Head of caudate nucleus (tissue), 42 donors: ENCODE results near the gene OSBPL8.
A peak's percentile ranks its signal among the peaks of the same experiment; 100 is the strongest.
"Not testable (repeated sequence)": the region's sequence is repeated elsewhere in the genome, so short reads cannot be mapped to it uniquely, and the experiment has no call there.

Source experiments
- DNase-seq, 42 donors: peaks; one replicate each; pipeline versions ENCODE4 v3.0.0 to v3.0.0-alpha.2; 2020 to 2021; ENCODE audit warnings: mixed read lengths in 7 of 42
- intact Hi-C: fragments of 100-400 bp; cut with DNase I; formaldehyde crosslinking; loops from one replicate; pipeline ENCODE4 v1.15.0; 2022

The OSBPL8 gene

GRCh38 chr12:76399040-76399439 lies 160.5 kb downstream of the OSBPL8 start:
- DNase-seq: no peak
- intact Hi-C loops: no loop called here

DNA sequence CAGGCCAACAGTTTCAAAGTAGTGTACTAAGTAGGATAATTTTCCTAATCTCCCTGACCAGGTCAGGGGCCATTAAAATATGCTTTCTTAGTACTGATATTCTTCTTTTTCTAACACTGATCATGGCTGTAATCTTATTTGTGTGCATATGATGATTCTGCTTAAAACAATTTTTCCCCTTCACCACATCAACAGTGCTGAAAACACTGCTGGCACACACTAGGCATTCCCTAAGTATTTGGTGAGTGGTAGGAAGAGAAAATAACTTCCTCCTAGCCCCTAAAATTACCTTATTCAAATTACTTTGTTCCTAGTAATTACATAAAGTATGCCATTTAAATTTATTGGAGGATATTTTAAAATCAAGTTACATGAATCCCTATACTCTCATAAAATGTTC lies 161.5 kb downstream of the OSBPL8 start:
- DNase-seq: no peak
- intact Hi-C loops: no loop called here

GRCh38 chr12:76391461-76391860 lies 168.1 kb downstream of the OSBPL8 start:
- intact Hi-C loops: no loop called here
- DNase-seq: no peak

- no peak for DNase-seq
- intact Hi-C loops: no loop called here
Observed at GRCh38 chr12:76387614-76388013, 172.0 kb downstream of the OSBPL8 start.

GRCh38 chr12:76384560-76384959 lies 175.0 kb downstream of the OSBPL8 start:
- intact Hi-C loops: no loop called here
- no peak for DNase-seq

DNA sequence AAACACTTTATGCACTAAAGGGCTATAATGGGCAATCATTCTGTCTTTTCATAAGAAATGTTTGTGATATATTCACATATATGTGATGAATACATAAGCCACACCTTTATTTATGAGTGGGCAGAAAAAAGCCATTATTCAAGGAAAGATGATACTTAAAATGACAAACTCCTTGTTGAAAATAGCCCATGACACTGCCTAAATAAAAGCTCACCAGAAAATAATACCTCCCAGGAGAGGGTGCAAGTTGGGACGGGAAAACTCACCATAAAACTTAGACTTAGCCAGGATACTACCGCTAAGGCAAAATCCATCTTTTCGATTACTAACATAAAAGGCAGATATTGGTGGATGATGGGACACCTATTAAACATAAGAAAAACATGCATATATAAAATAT lies 175.6 kb downstream of the OSBPL8 start:
- DNase-seq: no peak
- intact Hi-C loops: no loop called here

GRCh38 chr12:76379261-76379660 lies 180.3 kb downstream of the OSBPL8 start:
- intact Hi-C loops: no loop called here
- no peak for DNase-seq

DNA sequence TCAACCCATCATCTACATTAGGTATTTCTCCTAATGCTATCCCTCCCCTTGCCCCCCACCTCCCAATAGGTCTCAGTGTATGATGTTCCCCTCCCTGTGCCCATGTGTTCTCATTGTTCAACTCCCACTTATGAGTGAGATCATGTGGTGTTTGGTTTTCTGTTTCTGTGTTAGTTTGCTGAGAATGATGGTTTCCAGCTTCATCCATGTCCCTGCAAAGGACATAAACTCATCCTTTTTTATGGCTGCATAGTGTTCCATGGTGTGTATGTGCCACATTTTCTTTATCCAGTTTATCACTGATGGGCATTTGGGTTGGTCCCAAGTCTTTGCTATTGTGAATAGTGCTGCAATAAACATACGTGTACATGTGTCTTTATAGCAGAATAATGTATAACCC lies 182.7 kb downstream of the OSBPL8 start:
- intact Hi-C loops: not testable (repeated sequence)

DNA sequence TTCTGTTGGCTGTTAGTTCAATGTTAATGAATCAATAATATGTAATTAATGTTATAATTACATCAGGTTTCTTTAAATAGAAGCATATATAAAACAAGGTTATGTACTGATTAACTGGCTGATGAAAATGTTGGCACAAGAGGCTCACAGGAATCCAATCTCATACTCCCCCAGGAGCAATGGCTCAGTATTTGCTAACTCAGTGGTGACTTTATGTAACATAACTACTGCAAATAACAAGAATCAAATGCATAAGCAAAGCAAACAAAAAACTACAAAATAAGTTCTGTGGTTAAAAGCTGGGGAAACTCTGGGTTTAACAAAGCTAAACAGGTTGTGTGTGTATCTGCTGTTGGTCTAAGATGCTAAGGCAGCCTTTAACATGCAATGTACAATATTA lies 183.6 kb downstream of the OSBPL8 start:
- DNase-seq: no peak
- intact Hi-C loops: no loop called here

More for the DNA sequence above, 182.7 kb downstream of the OSBPL8 start:
- DNase-seq: not testable (repeated sequence)

DNA sequence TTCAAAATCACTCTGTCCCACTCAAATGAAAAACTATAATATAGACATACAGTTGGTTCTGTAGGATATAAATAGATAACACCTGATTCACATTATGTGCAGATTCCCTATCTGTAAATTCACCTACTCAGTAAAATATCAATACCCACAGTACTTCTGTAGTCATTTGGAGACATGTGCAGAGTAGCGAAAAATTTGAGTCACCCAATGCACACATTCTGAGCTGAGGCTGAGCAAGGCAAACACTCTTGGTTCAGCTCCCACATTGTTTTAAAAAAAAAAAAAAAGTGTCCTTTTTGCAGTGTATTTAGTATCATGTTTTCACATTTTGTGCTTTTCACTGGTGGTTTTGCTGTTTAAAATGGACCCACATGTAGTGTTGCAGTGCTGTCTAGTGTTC lies 184.1 kb downstream of the OSBPL8 start:
- intact Hi-C loops: no loop called here
- peak in 8 of 42 donors; percentile 11 to 47 (median 24) for DNase-seq

DNA sequence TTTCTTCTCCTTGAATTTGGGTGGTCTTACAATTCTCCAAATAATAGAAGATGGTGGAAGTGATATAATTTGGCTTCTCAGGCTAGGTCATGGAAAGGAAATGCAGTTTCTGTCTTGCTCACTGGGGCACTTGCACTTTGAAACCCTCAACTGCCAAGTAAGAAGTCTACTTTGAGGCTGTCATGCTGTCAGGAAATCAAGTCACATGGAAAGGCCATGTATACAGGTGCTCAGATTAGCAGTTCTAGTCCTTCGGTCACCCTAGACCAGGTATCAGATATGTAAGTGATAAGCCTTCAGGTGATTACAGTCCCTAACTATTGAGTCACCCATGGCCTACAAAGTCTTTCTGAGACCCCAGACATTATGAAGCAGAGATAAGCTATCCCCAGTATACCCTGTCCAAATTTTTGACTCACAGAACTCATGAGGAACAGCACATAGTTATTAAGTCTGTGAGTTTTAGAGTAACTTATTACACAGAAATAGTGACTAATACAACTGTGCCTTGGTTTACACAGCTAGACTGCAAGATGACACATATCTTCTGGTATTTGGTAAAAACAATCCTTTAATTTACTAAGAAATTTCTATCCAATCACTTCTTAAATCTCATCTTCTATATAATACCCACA lies 185.1 kb downstream of the OSBPL8 start:
- intact Hi-C loops: no loop called here
- no peak for DNase-seq

DNA sequence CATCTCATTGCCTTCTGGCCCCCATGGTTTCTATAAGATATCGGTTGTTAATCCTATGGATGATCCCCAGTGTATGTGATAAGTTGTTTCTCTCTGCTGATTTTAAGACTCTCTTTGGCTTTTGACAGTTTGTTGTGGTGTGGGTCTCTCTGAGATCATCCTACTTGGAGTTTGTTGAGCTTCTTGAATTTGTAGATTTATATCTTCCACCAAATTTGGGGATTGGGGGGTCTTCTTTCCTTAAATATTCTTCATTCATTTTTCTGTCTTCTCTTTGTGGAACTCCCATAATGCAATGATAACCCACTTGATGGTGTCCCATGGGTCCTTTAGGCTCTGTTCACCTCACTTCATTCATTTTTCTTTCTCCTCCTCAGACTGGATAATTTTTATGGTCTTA lies 191.3 kb downstream of the OSBPL8 start:
- intact Hi-C loops: no loop called here
- DNase-seq: no peak

DNA sequence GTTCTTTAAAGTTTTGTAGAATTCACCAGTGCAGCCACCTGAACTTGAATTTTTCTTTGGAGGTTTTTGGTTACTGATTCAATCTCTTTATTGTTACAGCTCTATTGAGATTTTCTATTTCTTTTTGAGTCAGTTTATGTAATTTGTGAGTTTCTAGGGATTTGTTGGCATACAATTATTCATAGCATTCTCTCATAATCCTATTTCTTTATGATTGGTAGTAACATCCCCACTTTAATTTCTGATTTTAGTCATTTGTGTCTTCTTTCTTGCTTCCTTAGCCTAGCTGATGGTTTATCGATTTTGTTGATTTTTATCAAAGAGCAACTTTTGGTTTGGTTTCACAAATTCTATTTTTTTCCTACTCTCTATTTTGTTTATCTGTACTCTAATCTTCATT lies 193.4 kb downstream of the OSBPL8 start:
- no peak for DNase-seq
- intact Hi-C loops: no loop called here

DNA sequence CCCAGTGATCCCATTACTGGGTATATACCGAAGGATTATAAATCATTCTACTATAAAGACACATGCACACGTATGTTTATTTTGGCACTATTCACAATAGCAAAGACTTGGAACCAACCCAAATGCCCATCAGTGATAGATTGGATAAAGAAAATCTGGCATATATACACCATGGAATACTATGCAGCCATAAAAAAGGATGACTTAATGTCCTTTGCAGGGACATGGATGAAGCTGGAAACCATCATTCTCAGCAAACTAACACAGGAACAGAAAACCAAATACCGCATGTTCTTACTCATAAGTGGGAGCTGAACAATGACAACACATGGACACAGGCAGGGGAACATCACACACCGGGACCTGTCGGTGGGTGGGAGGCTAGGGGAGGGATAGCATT lies 195.4 kb downstream of the OSBPL8 start:
- intact Hi-C loops: not testable (repeated sequence)

DNA sequence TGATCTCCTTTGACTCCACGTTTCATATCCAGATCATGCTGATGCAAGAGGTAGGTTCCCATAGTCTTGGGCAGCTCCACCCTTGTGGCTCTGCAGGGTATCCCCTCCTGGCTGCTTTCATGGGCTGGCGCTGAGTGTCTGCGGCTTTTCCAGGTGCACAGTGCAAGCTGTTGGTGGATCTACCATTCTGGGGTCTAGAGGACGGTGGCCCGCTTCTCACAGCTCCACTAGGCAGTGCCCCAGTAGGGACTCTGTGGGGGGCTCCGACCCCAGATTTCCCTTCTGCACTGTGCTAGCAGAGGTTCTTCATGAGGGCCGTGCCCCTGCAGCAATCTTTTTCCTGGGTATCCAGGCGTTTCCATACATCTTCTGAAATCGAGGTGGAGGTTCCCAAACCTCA lies 199.3 kb downstream of the OSBPL8 start:
- intact Hi-C loops: no loop called here
- DNase-seq: no peak

More for the DNA sequence above, 195.4 kb downstream of the OSBPL8 start:
- DNase-seq: not testable (repeated sequence)

DNA sequence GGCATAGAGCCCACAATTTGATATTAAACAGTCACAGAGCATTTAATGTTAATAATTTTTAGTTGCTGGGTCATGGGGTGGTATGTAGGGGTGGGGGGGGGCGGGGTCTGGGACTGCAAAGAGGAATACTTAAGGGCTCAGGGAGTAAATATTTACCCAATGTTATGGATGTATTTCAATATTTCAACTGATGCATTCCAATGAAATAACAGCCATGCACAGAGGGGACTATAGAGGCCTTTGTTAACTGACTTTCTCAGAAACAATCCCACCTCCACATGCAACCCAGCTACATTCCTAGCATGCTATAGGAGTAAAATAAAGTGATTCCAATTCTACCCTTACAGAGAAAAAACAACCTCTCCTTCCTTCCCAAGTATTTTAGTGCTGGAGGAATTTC lies 203.5 kb downstream of the OSBPL8 start:
- no peak for DNase-seq
- intact Hi-C loops: no loop called here

DNA sequence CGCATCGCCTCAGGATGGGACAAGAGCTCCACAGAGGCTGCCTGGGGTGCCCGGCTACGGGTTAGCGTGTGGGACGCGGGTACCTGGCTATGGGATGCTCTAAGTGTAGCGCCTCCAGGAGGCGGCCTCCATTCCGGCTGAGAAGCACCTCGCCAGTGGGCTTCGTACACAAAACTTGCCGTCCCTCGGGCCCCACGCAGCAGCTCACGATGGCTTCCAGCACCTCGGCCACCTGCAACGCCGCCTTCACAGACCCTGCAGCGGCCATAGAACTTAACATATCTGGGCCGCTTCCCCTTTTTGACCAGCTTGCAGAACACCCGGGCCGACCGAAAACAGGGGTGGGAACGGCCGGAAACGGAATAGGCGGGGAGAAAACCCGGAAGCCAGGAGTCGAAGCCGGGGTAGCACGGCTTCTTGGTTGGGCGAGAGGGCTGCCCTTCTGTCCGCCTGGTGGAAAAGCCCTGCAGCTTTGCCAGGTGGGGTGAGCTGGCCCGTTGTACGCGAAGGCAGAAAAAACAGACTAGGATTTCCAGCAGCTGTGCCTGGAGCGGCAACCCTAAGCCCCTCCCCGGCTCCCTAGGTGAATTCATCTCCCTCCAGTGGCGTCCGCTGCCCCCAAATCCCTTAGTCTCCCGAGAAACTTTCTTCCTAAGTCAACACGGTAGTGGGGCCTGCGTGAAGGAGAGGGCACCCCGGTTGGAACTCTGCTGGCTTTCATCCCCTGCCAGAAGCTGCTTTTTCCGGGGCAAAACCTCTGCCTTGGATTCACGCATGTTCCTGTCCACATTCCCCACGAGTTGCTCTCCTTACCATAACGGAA lies 211.3 kb downstream of the OSBPL8 start, which contains the start of gene BBS10:
TSS of gene BBS10 (minus strand) at position 337 of the 823 bp plus-strand sequence. CDS start at position 280, 57 bp downstream.
- peak; percentile 85 to 97 (median 94) for DNase-seq
- intact Hi-C loops: loop anchor here (5.0 to 10.0 kb wide), 4 partner anchors 209 to 836 kb away; partner anchors contain the start of genes KRR1, OSBPL8 and PHLDA1

- peak in 34 of 42 donors; percentile 18 to 85 (median 58) for DNase-seq
- intact Hi-C loops: loop anchor here (5.0 to 10.0 kb wide), 4 partner anchors 210 to 835 kb away; partner anchors contain the start of genes KRR1, OSBPL8 and PHLDA1
Observed at GRCh38 chr12:76346798-76347420, 212.7 kb downstream of the OSBPL8 start.

GRCh38 chr12:76346236-76346635 lies 213.3 kb downstream of the OSBPL8 start:
- no peak for DNase-seq
- intact Hi-C loops: loop anchor here (5.0 to 10.0 kb wide), 4 partner anchors 211 to 834 kb away; partner anchors contain the start of genes KRR1, OSBPL8 and PHLDA1

- intact Hi-C loops: loop anchor here (5.0 to 10.0 kb wide), 4 partner anchors 212 to 833 kb away; partner anchors contain the start of genes KRR1, OSBPL8 and PHLDA1
- DNase-seq: no peak
Observed at GRCh38 chr12:76345569-76345968, 214.0 kb downstream of the OSBPL8 start.
